Liver (tissue), 9 donors: ENCODE data around the gene DCAF8L2. TPM values are rescaled to one million over a fixed set of nuclear protein-coding genes. Genes with fewer than 3 reads are reported as not detected.

ENCODE experiments used
- DNase-seq: peaks from one replicate; pipeline ENCODE4 v3.0.0-alpha.2; 2017; ENCODE audit warnings: low spot score
- H3K27ac ChIP-seq, 2 donors: one replicate each; pipeline ENCODE4 v1.7.0; 2013; ENCODE audit warnings: inconsistent platforms in 2 of 2, low read length in 2 of 2, control low read depth in 1 of 2, low read depth in 1 of 2, mild to moderate bottlenecking in 1 of 2
- H3K27me3 ChIP-seq, 4 donors: one replicate each; pipeline versions ENCODE4 v1.6.1 to v1.7.0; 2013; ENCODE audit warnings: low read length in 3 of 4, inconsistent platforms in 1 of 4, mild to moderate bottlenecking in 1 of 4, moderate library complexity in 1 of 4; ENCODE audit not compliant: control insufficient read depth in 4 of 4, insufficient read depth in 4 of 4
- H3K36me3 ChIP-seq, 4 donors: one replicate each; pipeline versions ENCODE4 v1.6.1 to v1.7.0; 2013; ENCODE audit warnings: low read length in 3 of 4, mild to moderate bottlenecking in 3 of 4, low read depth in 1 of 4, moderate library complexity in 1 of 4; ENCODE audit not compliant: control insufficient read depth in 4 of 4, insufficient read depth in 3 of 4
- H3K4me1 ChIP-seq, 4 donors: one replicate each; pipeline versions ENCODE4 v1.6.1 to v1.7.0; 2013; ENCODE audit warnings: low read length in 3 of 4, mild to moderate bottlenecking in 3 of 4, moderate library complexity in 1 of 4; ENCODE audit not compliant: control insufficient read depth in 4 of 4, insufficient read depth in 4 of 4
- H3K4me3 ChIP-seq, 3 donors: one replicate each; pipeline versions ENCODE4 v1.6.1 to v1.7.0; 2013; ENCODE audit warnings: low read length in 3 of 3, control low read depth in 1 of 3, low read depth in 1 of 3, mild to moderate bottlenecking in 1 of 3
- H3K9ac ChIP-seq, 2 donors: one replicate each; pipeline ENCODE4 v1.7.0; 2013; ENCODE audit warnings: low read length in 2 of 2, mild to moderate bottlenecking in 2 of 2, moderate library complexity in 2 of 2, control low read depth in 1 of 2, low read depth in 1 of 2
- H3K9me3 ChIP-seq, 4 donors: one replicate each; pipeline versions ENCODE4 v1.6.1 to v1.7.0; 2013; ENCODE audit warnings: low read length in 3 of 4; ENCODE audit not compliant: control insufficient read depth in 4 of 4
- EGR1 ChIP-seq, 2 donors: IDR thresholded peaks; 2 replicates each; pipeline ENCODE4 v1.6.1; 2016 to 2018; ENCODE audit warnings: antibody characterized with exemption in 2 of 2, low read depth in 2 of 2
- FOXA1 ChIP-seq: IDR thresholded peaks from 2 replicates; pipeline ENCODE4 v1.6.1; 2016; ENCODE audit warnings: antibody characterized with exemption
- GABPA ChIP-seq, 2 donors: IDR thresholded peaks in 1 of 2; conservative IDR thresholded peaks in 1 of 2; 2 replicates each; pipeline ENCODE4 v1.6.1; 2016; ENCODE audit warnings: antibody characterized with exemption in 2 of 2, mild to moderate bottlenecking in 1 of 2, moderate library complexity in 1 of 2
- HNF4A ChIP-seq, 2 donors: conservative IDR thresholded peaks; 2 replicates each; pipeline ENCODE4 v1.6.1; 2016; ENCODE audit warnings: antibody characterized with exemption in 2 of 2, mild to moderate bottlenecking in 2 of 2
- HNF4G ChIP-seq: IDR thresholded peaks from 2 replicates; pipeline ENCODE4 v1.6.1; 2016; ENCODE audit warnings: antibody characterized with exemption
- NR2F2 ChIP-seq: IDR thresholded peaks from 2 replicates; pipeline ENCODE4 v1.6.1; 2016; ENCODE audit warnings: antibody characterized with exemption
- RAD21 ChIP-seq, 2 donors: IDR thresholded peaks; 2 replicates each; pipeline ENCODE4 v1.6.1; 2016; ENCODE audit warnings: antibody characterized with exemption in 2 of 2, mild to moderate bottlenecking in 2 of 2
- RXRA ChIP-seq, 2 donors: IDR thresholded peaks; 2 replicates each; pipeline ENCODE4 v1.6.1; 2017 to 2018; ENCODE audit warnings: antibody characterized with exemption in 2 of 2, mild to moderate bottlenecking in 1 of 2
- YY1 ChIP-seq: IDR thresholded peaks from 2 replicates; pipeline ENCODE4 v1.6.1; 2016; ENCODE audit warnings: antibody characterized with exemption, mild to moderate bottlenecking
- WGBS: extraction: QIAGEN DNeasy Blood & Tissue Kit; methylation state at CpG from one replicate; pipeline ENCODE4 v1.1.7; 2013; 5-methylcytosine and 5-hydroxymethylcytosine counted together
- polyA plus RNA-seq, 2 donors: library from polyadenylated mRNA; stranded (reverse) in 1 of 2; unstranded in 1 of 2; fragments of 200-250 nt in 1 of 2; fragments of >200 nt in 1 of 2; fragmentation: Nextera tagmentation in 1 of 2; extraction: Ambion mirVana in 1 of 2; gene quantifications; one replicate each; pipeline versions ENCODE4 v1.2.1 to v1.2.3, GENCODE V29; 2013 to 2015
- total RNA-seq, 2 donors: library from RNA; depleted of rRNA; stranded (reverse); fragments of >200 nt; gene quantifications; one replicate each; pipeline ENCODE4 v1.2.3, GENCODE V29; 2014
- TF ChIP-seq, protein P1 (sequence below): IDR thresholded peaks from 2 replicates; pipeline ENCODE4 v1.6.1; 2016; ENCODE audit warnings: antibody characterized with exemption
- TF ChIP-seq, protein P2 (sequence below): IDR thresholded peaks from 2 replicates; pipeline ENCODE4 v1.6.1; 2016; ENCODE audit warnings: antibody characterized with exemption, mild to moderate bottlenecking
- TF ChIP-seq, protein P3 (sequence below): IDR thresholded peaks from 2 replicates; pipeline ENCODE4 v1.6.1; 2016; ENCODE audit warnings: antibody characterized with exemption
- TF ChIP-seq, protein P4 (sequence below): fragments of 150-350 bp; IDR thresholded peaks from 2 replicates; pipeline ENCODE4 v1.5.1; 2017; ENCODE audit warnings: improper control_type of control experiment, low read depth, low read length; ENCODE audit not compliant: missing input control
- donor health status: healthy.
- donor health status: healthy.
- donor health status: healthy.
- donor health status: healthy.
- donor health status: healthy.

Gene DCAF8L2
- total and polyA plus RNA-seq, 4 donors, result not detected

DNA sequence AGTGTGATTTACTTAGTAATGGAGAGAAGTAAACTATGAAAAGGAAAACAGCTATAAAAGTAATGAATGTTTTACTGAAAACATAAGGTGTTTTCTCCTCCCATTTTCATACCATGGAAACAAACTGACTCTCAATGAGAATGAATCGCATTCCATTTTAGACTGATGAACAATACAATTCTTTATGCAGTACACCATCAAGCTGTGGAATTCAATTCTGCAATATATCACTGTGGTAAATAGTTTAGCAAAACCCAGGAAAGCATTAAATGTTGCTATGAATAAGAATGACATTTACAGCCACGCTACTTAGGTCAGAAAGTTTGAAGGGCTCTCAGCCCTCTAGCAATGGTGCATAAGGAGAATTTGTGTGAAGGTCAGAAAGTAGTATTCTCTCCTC lies 7.4 kb downstream of the DCAF8L2 start:
- no peak for DNase-seq
- Histone ChIP-seq H3K9ac (no peak overlapping the region), H3K27ac (no peak overlapping the region), H3K27me3 (no peaks in the 10 kb centered on the region), H3K9me3 (no peaks in the 10 kb centered on the region), H3K4me3 (no peak overlapping the region), H3K36me3 (no peaks in the 10 kb centered on the region), H3K4me1 (peaks cover 0 to 6% (median 1%) of the 10 kb centered on the region in 4 donors)
- TF ChIP-seq, protein P1, sequence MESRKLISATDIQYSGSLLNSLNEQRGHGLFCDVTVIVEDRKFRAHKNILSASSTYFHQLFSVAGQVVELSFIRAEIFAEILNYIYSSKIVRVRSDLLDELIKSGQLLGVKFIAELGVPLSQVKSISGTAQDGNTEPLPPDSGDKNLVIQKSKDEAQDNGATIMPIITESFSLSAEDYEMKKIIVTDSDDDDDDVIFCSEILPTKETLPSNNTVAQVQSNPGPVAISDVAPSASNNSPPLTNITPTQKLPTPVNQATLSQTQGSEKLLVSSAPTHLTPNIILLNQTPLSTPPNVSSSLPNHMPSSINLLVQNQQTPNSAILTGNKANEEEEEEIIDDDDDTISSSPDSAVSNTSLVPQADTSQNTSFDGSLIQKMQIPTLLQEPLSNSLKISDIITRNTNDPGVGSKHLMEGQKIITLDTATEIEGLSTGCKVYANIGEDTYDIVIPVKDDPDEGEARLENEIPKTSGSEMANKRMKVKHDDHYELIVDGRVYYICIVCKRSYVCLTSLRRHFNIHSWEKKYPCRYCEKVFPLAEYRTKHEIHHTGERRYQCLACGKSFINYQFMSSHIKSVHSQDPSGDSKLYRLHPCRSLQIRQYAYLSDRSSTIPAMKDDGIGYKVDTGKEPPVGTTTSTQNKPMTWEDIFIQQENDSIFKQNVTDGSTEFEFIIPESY, result no peak
- TF ChIP-seq HNF4G (no peak), GABPA (IDR thresholded peaks at IDR 0.05 in 1 of 2, conservative IDR thresholded peaks at IDR 0.05 in 1 of 2) (no peak), NR2F2 (no peak), FOXA1 (no peak), EGR1 (IDR thresholded peaks at IDR 0.05; ENCODE audit: low read depth in 2 of 2) (no peak), HNF4A (conservative IDR thresholded peaks at IDR 0.05) (no peak), YY1 (no peak)
- TF ChIP-seq, protein P2, sequence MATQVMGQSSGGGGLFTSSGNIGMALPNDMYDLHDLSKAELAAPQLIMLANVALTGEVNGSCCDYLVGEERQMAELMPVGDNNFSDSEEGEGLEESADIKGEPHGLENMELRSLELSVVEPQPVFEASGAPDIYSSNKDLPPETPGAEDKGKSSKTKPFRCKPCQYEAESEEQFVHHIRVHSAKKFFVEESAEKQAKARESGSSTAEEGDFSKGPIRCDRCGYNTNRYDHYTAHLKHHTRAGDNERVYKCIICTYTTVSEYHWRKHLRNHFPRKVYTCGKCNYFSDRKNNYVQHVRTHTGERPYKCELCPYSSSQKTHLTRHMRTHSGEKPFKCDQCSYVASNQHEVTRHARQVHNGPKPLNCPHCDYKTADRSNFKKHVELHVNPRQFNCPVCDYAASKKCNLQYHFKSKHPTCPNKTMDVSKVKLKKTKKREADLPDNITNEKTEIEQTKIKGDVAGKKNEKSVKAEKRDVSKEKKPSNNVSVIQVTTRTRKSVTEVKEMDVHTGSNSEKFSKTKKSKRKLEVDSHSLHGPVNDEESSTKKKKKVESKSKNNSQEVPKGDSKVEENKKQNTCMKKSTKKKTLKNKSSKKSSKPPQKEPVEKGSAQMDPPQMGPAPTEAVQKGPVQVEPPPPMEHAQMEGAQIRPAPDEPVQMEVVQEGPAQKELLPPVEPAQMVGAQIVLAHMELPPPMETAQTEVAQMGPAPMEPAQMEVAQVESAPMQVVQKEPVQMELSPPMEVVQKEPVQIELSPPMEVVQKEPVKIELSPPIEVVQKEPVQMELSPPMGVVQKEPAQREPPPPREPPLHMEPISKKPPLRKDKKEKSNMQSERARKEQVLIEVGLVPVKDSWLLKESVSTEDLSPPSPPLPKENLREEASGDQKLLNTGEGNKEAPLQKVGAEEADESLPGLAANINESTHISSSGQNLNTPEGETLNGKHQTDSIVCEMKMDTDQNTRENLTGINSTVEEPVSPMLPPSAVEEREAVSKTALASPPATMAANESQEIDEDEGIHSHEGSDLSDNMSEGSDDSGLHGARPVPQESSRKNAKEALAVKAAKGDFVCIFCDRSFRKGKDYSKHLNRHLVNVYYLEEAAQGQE, result no peak
- WGBS, result 89% methylated on average over 2 of the region's 2 CpGs

DNA sequence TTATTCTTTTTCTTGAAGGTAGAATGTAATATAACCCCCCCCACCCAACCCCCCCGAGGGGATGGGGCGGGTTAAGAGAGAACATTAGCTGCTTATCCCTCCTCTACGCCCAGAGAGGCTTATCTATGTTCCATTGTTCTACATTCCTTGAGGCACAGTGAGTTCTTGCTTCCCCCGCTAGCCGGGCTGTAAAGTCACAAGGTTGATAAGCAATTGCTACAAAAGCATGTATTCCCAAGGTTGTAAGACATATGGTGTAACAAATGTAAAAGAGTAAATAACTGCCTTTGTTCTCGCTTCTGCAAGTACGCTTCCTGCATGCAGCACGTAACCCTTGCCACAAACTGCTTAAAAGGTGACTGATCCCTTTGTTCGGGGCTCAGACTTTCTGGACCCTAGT lies 8.2 kb downstream of the DCAF8L2 start:
- H3K9me3 ChIP-seq, result no peaks in the 10 kb centered on the region
- WGBS, result 38% methylated on average over 9 of the region's 9 CpGs

More for the DNA sequence above, 8.2 kb downstream of the DCAF8L2 start:
- TF ChIP-seq RAD21 (IDR thresholded peaks at IDR 0.05), result no peak
- TF ChIP-seq EGR1 (IDR thresholded peaks at IDR 0.05; ENCODE audit: low read depth in 2 of 2), result no peak
- no peak for TF ChIP-seq RXRA (IDR thresholded peaks at IDR 0.05)
- TF ChIP-seq NR2F2, result peak; percentile 12
- no peak for TF ChIP-seq FOXA1
- TF ChIP-seq, protein P3, sequence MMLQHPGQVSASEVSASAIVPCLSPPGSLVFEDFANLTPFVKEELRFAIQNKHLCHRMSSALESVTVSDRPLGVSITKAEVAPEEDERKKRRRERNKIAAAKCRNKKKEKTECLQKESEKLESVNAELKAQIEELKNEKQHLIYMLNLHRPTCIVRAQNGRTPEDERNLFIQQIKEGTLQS, result no peak
- TF ChIP-seq, protein P4, sequence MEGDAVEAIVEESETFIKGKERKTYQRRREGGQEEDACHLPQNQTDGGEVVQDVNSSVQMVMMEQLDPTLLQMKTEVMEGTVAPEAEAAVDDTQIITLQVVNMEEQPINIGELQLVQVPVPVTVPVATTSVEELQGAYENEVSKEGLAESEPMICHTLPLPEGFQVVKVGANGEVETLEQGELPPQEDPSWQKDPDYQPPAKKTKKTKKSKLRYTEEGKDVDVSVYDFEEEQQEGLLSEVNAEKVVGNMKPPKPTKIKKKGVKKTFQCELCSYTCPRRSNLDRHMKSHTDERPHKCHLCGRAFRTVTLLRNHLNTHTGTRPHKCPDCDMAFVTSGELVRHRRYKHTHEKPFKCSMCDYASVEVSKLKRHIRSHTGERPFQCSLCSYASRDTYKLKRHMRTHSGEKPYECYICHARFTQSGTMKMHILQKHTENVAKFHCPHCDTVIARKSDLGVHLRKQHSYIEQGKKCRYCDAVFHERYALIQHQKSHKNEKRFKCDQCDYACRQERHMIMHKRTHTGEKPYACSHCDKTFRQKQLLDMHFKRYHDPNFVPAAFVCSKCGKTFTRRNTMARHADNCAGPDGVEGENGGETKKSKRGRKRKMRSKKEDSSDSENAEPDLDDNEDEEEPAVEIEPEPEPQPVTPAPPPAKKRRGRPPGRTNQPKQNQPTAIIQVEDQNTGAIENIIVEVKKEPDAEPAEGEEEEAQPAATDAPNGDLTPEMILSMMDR, result no peak
- Histone ChIP-seq H3K27me3 (no peaks in the 10 kb centered on the region), H3K4me3 (no peak overlapping the region), H3K9ac (no peak overlapping the region), H3K4me1 (peaks cover 0 to 6% (median 1%) of the 10 kb centered on the region in 4 donors), H3K27ac (no peak overlapping the region), H3K36me3 (no peaks in the 10 kb centered on the region)
- no peak for DNase-seq
